Posterior vena cava (tissue), 2 donors: ENCODE data around the gene SLC4A1. TPM values are rescaled to one million over a fixed set of nuclear protein-coding genes. Genes with fewer than 3 reads are reported as not detected.

Experiments used
- microRNA-seq, 2 donors: library from miRNA; unstranded; fragments of <30 nt; microRNA quantifications; one replicate each; pipeline ENCODE4 v1.2.0, GENCODE V29; 2020 to 2021; ENCODE audit warnings: borderline microRNAs expressed in 2 of 2
- total RNA-seq, 2 donors: library from RNA; stranded (reverse); fragmentation: NEBNext Ultra II Directional; extraction: Animal tissue kit (Norgen Biotek cat#: 25700); gene quantifications; one replicate each; pipeline ENCODE4 v1.2.1, GENCODE V29; 2021
- donor health status: DM: yes; HTN: yes; CAD: no.
- donor health status: DM: yes; HTN: yes; CAD: no.

SLC4A1 gene
- total RNA-seq, 2 donors from 2014 or later = 1.5 to 4.2 TPM

Small RNA genes lying within 50 kb of the gene (microRNA-seq; reads per million reads assigned to microRNA genes)
- gene MIR6782 = 0 reads per million in 2 donors

Other genes starting within 250 kb of the SLC4A1 start
- gene LSM12, start 201.5 kb downstream of the SLC4A1 start, total RNA-seq = 10 to 100 TPM; 37.5 to 38.2 TPM
- 10 to 100 TPM; 40.3 to 41.4 TPM for gene G6PC3, start 197.4 kb downstream of the SLC4A1 start, total RNA-seq
- 10 to 100 TPM; 28.5 to 51.7 TPM for gene HDAC5, start 144.5 kb downstream of the SLC4A1 start, total RNA-seq
- 1 to 10 TPM in 1 of 2 donors, under 1 TPM in 1; 0.65 to 1.2 TPM for gene HROB, start 126.2 kb downstream of the SLC4A1 start, total RNA-seq
- 1 to 10 TPM in 1 of 2 donors, under 1 TPM in 1; 0.19 to 1.5 TPM for gene ASB16, start 97.4 kb downstream of the SLC4A1 start, total RNA-seq
- 10 to 100 TPM; 26.3 to 31.2 TPM for gene TMUB2, start 81.2 kb downstream of the SLC4A1 start, total RNA-seq
- 10 to 100 TPM; 49.2 to 61.9 TPM for gene ATXN7L3, start 68.3 kb downstream of the SLC4A1 start, total RNA-seq
- gene UBTF, start 48.5 kb downstream of the SLC4A1 start, total RNA-seq = 10 to 100 TPM; 42.6 to 59.7 TPM
- gene RUNDC3A, start 40.5 kb upstream of the SLC4A1 start, total RNA-seq = under 1 TPM in 1 of 2 donors, not detected in 1; 0.83 TPM
- 10 to 100 TPM; 47.0 to 56.9 TPM for gene SLC25A39, start 56.7 kb upstream of the SLC4A1 start, total RNA-seq
- gene GRN, start 77.2 kb upstream of the SLC4A1 start, total RNA-seq = 100 to 1,000 TPM; 149 to 261 TPM
- gene FAM171A2, start 95.7 kb upstream of the SLC4A1 start, total RNA-seq = under 1 TPM; 0.43 to 0.69 TPM
- 1 to 10 TPM; 1.4 to 2.0 TPM for gene ITGA2B, start 121.5 kb upstream of the SLC4A1 start, total RNA-seq
- gene GPATCH8, start 235.3 kb upstream of the SLC4A1 start, total RNA-seq = 10 to 100 TPM; 28.5 to 36.4 TPM